Measurements from ENCODE around the gene OLR1.
A peak's percentile ranks its signal among the peaks of the same experiment; 100 is the strongest.

- TF ChIP-seq MAZ (IDR thresholded peaks at IDR 0.05; ENCODE audit: borderline replicate concordance, low read depth, low read length) = no peak
- TF ChIP-seq CTCF (conservative IDR thresholded peaks at IDR 0.05; ENCODE audit: low read depth, low read length) = no peak
- TF ChIP-seq POLR2A (IDR thresholded peaks at IDR 0.05; ENCODE audit: low read depth, low read length) = no peak
- no peak for TF ChIP-seq RAD21 (IDR thresholded peaks at IDR 0.05; ENCODE audit: low read length)
- TF ChIP-seq BHLHE40 (IDR thresholded peaks at IDR 0.05; ENCODE audit: low read depth, low read length) = no peak
- no peak for TF ChIP-seq CEBPB (IDR thresholded peaks at IDR 0.05; ENCODE audit: low read depth, low read length)
- no peak for TF ChIP-seq SMC3 (IDR thresholded peaks at IDR 0.05; ENCODE audit: low read depth, low read length)
- peak; percentile 92 for TF ChIP-seq MAFK (IDR thresholded peaks at IDR 0.05; ENCODE audit: low read depth, low read length)
Observed at GRCh38 chr12:10130042-10130441, 41.9 kb downstream of the OLR1 start, which contains the start of gene CLEC7A.

Data from IMR-90 (cell line).